DLD1 (cell line): ENCODE data around the gene GAS6.
"Not testable (repeated sequence)": the region's sequence is repeated elsewhere in the genome, so short reads cannot be mapped to it uniquely, and the experiment has no call there.

Experiments used
- in situ Hi-C: cut with HindIII; loops from 2 replicates; pipeline ENCODE4 v1.10.0; 2017; ENCODE audit warnings: low sequenced_read_pairs

The GAS6 gene

DNA sequence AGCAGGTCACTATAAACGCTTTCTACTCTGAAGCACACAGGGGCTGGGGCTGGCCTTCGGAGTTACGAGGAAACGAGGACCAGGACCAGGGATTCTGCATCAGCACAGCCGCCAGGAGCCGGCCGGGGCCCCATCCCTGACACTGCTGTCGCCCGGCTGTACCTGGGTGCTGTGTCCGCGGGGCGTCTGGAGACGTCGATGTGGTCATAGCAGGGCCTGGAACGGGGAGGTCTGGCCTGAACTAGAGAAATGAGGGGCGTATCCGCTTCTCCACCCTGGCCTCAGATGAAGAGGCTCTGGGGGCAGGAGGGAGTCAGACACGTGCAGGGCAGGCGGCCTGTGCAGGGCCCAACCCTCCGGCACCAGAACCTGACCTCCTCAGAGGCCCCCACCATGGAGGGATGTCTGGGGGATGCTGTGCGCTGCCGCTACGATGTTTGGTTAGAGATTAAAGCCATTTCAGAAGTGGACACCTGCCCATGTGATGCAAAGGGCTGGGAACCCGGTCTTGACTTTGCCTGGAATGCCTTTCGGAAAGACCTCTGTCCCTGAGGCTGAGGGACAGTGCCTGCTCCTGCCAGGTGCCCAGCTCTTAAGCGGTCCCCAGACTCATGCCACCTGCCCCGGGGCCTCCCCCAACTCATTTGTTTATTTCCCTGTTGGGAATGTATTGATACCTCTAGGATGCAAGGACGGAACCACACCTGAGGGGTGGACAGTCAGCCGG lies 21.4 kb downstream of the GAS6 start:
- in situ Hi-C loops = no loop called here

DNA sequence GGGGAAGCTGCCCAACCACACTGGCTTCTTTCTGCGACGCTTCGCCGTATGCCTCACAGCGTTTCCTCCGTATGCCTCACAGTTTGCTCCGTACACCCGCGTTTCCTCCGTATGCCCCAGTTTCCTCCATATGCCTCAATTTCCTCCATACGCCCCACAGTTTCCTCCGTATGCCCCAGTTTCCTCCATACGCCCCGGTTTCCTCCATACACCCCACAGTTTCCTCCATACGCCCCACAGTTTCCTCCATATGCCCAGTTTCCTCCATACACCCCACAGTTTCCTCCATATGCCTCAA lies 22.6 kb downstream of the GAS6 start:
- in situ Hi-C loops = no loop called here

DNA sequence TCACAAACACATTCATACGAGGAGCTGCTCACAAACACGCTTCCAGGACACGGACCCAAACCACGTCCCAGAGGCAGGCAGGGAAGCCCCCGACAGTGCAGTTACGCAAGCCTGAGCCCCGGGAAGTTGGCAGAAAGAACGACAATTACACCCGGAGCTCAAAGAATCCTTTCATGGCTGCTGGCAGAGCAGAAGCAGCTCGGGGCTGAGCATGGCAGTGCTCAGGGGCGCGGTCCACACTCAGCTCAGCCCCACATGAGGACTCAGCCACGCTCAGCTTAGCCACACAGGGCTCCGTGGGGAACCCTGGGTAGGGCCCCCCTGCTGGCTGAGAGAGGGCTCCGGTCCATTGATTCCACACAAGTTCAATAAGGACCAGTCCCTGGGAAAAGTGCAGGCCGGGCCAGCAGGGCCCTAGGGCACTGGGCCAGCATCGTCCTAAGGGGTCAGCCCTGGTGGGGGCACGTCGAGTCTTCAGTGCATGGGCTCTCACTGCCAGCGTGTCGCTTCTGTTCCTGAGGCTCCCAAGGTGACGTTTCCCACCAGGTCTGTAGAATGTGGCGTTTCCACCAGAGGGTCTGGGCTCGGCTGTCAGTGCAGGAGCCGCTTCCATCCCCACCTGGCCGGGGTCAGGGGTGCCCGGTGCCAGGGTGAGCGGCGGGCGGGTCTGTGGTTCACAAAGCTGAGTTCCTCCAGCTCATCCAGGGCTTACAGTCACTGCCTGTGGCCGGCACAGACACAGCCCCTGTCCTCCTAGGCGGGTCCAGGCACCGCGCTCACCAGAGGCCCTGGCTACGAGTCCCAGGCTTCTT lies 23.1 kb downstream of the GAS6 start:
- in situ Hi-C loops = no loop called here

DNA sequence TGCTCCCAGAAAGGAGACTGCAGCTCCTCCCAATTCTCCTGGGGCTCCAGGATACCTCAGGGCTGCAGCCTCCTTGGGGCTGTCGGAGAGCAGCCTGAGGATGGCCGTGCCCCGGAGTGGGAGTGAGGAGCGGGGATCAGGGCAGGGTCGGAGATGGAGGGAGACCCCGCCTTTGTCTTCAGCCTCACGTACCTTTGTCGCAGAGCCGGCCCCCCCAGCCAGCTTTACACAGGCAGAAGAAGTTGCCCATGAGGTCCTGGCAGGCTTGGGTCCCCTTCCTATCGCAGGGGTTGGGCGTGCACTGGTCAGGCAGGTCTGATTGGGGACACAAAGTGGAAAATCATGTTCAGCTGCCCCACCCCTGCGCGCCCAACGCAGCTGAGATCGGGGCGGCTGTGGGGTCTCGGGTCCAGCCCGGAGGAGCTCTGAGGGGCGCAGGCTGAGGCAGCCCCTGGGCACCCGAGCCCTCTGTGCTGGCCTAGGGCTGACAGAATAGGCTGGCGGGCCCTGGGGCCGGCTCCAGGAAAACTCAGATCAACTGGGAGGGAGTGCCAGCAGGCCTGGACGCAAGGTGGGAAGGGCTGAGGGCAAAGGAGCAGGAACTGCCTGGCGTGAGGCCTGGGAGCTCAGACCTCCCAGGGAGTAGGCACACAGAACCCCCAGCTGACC lies 24.2 kb downstream of the GAS6 start:
- in situ Hi-C loops = no loop called here

DNA sequence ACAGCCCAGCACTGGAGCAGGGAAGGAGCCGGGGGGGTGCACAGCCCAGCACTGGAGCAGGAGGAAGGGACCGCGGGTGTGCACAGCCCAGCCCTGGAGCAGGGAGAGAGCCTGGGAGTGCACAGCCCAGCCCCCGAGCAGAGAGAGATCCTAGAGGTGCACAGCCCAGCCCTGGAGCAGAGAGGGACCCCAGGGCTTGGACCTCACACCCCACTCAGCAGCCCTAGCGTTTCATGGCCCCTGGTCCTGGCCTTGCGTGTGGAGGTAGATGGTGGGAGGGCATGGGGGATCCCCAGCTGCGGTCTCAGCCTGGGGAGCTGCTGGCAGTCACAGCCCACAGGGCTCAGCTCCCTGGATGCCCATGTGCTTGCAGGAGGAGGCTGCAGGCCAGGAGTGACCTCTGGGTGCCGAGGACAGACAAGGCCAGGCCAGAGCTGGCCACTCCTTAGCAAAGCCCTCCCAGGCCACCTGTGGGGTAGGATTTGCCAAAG lies 25.1 kb downstream of the GAS6 start:
- in situ Hi-C loops = no loop called here

DNA sequence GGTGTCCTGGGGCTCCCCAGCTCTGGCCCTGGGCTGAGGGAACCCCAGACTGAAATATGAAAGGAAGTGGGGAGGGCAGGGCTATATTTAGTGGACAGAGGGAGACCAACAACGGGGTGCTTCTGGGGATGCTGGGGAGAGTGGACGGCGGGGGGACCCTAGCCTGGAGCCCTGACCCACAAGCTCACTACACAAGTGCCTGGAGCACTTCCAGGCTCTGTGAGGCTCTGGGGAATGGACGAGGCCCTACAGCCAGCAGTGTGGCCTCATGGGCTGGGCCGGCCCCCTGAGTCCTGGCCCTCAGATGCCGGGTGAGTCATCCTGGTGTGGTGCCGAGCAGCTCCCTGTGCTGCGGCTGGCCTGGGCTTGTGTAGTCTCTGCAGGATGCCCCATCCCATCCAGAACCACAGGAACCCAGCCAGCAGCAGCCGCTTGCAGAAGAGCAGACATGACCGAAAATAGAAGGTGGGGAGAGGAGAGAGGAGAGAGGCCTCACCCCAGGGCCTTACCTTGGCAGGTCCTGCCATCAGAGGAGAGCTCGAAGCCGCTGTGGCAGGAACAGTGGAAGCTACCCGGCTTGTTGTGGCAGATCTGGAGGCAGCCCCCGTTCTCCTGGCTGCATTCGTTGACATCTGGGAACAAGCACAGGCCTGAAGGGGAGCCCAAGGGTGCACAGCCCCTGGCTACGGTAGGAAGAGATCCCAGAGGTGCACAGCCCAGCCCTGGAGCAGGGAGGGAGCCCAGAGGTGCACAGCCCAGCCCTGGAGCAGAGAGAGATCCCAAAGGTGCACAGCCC lies 26.1 kb downstream of the GAS6 start:
- in situ Hi-C loops = no loop called here

DNA sequence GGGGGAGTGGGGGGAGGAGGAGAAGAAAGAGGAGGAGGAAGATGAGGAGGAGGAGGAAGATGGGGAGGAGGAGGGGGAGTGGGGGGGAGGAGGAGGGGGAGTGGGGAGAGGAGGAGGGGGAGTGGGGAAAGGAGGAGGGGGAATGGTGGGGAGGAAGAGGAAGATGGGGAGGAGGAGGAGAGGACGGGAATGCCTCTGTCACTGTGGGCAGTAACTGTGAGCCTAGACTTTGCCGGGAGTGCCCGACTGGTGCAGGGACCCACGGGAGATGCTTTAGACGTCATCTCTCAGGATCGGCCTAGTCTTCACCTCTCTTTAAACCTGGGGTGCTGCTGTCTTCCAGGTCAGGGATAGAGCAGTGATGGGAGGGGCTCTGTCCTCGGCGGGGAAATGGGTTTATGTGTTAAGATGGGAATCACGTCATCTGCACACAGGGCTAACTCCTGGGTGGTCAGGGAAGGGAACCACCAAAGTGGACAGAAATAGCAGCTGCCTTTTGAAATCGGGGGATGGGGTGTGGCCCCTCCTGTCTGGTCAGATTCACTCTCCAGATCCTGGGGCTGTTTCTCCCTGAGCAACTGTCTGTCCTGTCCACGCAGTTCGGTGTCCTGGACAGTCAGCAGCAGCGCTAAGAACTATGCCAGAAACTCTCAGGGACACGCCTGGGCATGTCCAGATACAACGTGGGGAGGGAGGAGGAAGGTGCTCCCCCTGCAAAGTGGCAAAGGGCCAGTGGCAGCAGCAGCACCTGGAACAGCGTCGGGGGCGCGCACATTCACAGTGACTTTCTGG lies 26.9 kb downstream of the GAS6 start:
- in situ Hi-C loops = no loop called here

DNA sequence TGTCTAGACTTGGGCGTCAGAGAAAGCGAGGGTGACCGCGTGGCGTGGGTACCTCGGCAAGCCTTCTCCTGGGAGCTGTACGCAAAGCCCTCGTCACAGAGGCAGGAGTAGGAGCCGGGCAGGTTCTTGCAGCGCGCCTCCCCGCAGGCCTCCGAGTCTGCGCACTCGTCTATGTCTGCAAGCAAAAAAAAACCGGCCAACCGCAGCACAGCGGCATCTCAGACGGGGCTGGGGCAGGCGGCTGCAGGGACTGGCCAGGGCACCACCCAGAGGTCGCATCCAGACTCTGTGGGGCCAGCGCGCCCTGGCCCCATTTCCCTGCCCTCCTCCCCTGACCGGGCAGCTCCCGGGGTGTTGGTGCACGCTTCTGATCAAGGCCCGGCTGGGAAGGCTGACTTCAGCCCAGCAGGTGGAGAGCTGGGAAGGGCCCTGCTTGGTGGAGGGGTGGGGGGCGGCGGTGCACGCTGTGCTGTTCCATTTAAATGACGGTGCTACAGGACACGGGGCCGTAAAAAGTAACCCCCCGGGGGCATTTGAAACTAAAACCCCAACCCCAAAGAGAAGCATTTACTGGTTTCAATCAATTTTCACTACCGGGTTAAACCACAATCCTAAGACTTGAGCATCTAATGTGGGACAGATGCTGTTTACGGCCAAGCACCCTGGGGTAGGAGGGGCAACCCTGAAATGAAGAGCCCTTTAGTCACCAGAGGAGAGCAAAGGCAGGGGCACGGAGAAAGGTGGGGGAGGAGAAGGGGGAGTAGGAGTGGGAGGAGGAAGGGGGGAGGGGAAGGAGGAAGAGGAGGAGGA lies 28.2 kb downstream of the GAS6 start:
- in situ Hi-C loops = no loop called here

DNA sequence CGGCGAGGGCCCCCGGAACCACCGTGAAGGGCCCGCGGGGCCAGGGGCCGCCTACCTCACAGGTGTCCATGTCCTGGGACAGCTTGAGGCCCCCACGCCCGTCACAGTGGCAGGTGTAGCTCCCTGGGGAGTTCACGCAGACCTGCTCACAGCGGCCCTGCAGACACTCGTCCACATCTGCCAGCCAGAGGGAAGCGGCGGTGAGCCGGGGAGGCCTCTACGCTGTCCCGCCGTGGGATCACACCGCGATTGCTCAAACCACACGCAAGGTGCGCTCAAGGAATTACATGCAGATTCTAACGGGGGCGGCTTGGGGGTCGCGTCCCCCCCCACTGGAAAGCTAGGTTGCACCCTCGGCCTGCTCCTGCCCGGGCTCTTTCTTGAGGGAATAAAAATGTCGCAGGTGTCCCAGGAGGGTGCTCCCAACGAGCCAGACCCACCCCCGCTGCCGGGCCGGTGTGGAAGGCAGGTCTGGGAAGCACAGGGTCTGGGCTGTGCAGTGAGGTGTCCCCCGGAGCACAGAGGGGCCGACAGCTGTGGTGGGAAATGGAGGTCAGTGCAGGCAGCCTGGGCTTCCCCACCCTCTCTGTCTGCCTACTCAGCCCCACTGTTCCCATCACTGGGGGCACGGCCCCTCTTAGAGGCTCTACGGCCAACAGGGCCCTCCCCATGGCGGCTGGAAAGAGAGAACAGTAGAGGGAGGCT lies 29.2 kb downstream of the GAS6 start:
- in situ Hi-C loops = no loop called here

DNA sequence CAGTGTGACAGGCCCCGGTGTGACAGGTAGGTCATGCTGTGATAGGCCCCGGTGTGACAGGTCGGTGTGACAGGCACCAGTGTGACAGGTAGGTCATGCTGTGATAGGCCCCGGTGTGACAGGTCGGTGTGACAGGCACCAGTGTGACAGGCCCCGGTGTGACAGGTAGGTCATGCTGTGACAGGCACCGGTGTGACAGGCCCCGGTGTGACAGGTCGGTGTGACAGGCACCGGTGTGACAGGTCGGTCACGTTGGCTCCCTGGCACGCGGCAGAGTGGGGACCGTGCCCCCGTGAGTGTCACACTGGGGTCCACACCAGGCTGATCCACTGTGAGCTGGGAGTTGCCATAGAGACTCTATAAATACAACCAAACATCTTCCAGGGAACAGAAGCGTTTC lies 29.9 kb downstream of the GAS6 start:
- in situ Hi-C loops = not testable (repeated sequence)

DNA sequence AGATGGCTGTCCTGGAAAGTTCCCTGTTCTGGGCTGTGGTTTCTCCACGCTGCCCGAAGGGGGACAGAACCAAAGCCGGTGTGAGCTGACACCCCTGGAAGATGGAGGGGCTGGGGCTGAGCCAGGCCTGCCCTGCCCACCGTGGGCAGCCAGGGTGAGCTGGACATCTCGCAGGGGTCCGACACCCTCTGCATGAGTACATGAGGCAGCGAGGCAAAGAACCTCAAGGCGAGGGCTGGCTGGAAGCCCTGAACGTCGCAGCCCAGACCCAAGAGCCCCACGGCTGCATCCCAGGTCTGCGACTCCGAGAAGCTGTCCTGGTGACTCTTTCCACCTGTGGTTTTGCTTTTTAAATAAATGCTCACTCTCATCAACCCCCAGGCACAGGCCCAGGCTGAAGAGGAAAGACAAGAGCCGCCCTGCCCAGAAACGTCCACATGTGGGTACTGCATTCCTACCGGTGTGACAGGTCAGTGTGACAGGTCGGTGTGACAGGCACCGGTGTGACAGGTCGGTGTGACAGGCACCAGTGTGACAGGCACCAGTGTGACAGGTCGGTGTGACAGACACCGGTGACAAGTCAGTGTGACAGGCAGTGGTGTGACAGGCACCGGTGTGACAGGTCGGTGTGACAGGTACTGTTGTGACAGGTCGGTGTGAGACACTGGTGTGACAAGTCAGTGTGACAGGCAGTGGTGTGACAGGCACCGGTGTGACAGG lies 30.6 kb downstream of the GAS6 start:
- in situ Hi-C loops = no loop called here

DNA sequence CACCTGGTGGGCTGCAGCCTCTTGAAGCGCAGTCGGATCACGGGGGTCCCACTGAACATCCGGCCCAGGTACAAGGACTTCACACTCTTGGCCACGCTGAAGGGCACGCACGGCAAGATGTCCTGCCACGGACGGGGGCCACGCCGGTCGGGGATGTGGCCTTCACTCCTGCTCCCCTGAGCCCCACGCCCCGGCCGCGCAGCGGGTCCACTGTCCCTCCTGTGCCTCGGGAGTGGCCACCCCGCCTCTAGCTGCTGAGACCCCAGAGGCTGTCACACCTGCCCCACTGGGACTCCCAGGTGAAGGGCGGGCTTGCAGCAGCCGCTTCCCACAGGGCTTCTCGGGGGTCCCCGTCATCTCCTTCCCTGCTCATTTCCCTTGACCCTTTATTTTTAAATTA lies 31.2 kb downstream of the GAS6 start:
- in situ Hi-C loops = no loop called here

DNA sequence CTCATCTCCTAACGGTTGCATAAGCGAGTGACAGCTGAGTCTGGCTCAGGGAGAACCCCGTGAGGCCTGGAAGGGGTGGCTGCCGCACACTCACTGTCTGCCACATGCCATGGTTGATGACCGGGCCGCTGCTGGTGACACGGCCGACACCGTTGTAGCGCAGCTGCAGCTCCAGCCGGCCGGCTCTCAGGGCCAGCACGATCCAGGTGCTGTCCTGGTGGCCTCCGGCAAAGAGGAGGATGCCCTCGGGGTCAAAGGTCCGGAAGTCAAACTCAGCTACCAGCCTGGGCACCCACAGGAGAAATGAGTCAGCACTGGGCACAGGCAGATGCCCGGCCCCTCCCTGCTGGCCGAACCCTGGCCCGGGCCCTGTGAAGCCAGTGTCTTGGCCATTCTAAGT lies 31.7 kb downstream of the GAS6 start:
- in situ Hi-C loops = no loop called here

DNA sequence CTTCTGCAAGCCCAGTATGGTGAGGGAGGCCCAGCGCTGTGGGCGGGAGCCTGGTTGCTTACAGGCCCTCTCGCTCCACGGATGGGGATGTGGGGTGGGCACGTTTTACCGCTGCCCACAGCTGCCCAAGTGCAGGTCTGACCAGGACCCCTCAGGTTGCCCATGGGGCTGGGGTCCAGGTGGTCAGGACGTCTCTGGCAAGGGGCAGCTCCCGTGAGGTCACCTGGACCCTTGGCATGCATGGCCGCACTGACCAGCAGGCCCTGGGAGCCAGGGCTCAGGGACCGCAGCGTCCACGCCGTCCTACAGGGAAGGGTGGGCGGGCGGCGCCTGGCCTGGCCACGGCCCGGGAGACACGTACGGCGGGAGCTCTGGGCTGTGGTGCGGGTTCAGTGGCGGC lies 32.8 kb downstream of the GAS6 start:
- in situ Hi-C loops = no loop called here

DNA sequence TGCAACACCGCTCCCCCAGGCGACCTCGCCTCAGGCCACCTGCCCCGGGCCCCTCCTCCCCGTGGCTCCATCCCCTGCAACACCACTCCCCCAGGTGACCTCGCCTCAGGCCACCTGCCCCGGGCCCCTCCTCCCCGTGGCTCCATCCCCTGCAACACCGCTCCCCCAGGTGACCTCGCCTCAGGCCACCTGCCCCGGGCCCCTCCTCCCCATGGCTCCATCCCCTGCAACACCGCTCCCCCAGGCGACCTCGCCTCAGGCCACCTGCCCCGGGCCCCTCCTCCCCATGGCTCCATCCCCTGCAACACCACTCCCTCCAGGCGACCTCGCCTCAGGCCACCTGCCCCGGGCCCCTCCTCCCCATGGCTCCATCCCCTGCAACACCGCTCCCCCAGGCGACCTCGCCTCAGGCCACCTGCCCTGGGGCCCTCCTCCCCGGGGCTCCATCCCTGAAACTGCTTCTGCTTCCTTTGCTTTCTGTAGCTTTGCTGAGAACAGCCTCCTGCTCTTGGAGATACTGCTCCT lies 33.4 kb downstream of the GAS6 start:
- in situ Hi-C loops = not testable (repeated sequence)

DNA sequence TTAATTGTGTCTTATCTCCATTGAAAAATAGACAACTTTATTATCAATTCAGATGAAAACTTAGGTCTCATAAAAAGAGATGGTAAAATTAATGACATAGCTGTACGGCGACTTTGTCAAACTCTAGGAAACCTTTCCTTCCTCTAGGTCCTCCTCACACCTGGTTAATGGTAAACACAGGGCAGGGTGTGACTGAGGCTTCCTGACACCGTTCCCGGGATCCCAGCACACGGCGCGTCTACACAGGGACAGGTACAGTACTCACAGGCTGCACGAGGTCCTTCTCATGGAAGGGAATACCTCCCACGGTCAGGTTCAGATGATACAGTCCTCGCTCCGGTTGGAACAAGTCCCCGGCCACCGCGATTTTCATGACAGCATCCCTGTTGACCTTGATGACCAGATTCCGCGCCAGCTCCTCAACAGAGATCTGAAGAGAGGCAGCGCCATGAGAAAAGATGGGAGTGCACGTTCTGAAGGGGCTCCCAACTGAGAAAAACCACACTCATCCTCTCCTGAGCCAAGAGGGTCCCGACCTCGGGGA lies 35.5 kb downstream of the GAS6 start:
- in situ Hi-C loops = no loop called here

DNA sequence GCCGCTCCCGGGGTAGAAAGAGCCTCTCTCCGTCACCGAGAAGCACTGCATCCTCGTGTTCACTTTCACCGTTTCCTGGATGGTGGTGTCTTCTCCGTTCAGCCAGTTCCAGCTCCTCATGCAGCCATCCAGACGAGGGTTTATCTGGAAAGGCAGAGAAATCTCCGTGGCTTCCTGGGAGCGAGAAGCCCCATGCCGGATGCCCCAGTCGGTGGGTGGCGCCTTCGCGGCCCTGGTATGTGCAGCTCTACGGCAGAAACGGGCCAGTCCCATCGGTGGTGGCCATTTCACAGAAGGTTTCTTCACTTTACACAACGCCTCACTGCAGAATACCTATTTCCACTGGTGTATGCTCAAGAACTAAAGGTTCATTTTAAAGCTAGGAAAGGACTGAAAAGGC lies 36.9 kb downstream of the GAS6 start:
- in situ Hi-C loops = no loop called here

DNA sequence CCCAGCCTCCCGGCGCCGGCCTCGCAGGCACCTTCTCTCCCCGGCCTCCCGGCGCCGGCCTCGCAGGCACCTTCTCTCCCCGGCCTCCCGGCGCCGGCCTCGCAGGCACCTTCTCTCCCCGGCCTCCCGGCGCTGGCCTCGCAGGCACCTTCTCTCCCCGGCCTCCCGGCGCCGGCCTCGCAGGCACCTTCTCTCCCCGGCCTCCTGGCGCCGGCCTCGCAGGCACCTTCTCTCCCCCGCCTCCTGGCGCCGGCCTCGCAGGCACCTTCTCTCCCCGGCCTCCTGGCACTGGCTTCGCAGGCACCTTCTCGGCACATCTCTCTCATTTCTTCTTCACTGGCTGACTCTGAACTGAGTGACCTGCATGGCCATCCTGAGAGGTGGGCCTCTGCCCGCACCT lies 37.4 kb downstream of the GAS6 start:
- in situ Hi-C loops = not testable (repeated sequence)
